Measurements from ENCODE around the gene CEP68. TPM values are rescaled to one million over a fixed set of nuclear protein-coding genes. Genes with fewer than 3 reads are reported as not detected.

The CEP68 gene
- total RNA-seq, 1 experiment from 2014 or later, result 7.2 TPM

GRCh38 chr2:65045651-65046050 is 10.6 kb upstream of the CEP68 start:
- H3K4me3 Mint-ChIP-seq (ENCODE audit: unreplicated experiment), result no peak overlapping the region

GRCh38 chr2:65046633-65047407 is 9.4 kb upstream of the CEP68 start:
- Mint-ChIP-seq H3K4me3 (ENCODE audit: unreplicated experiment) (no peak overlapping the region), H3K36me3 (ENCODE audit: insufficient read depth, unreplicated experiment) (peaks cover 5% of the 10 kb centered on the region), H3K4me1 (ENCODE audit: insufficient read depth, unreplicated experiment) (no peaks in the 10 kb centered on the region), H3K27ac (ENCODE audit: low read depth, unreplicated experiment) (no peak overlapping the region), H3K27me3 (ENCODE audit: insufficient read depth, unreplicated experiment) (no peaks in the 10 kb centered on the region), H3K9me3 (ENCODE audit: unreplicated experiment) (peaks cover 20% of the 10 kb centered on the region)
- no peak for TF ChIP-seq CTCF (IDR thresholded peaks at IDR 0.05; ENCODE audit: unreplicated experiment)
- CTCF ChIA-PET, result interaction anchor here (0.7 to 2.3 kb wide), 3 partner anchors 15 to 129 kb away, joined by 3 to 13 read pairs (median 5); no protein-coding TSS in a partner anchor
- no TSS peak for BruUV-seq (replicated peaks)
- intact Hi-C loops (cut with micrococcal nuclease), result no loop called here
- no peak for DNase-seq (ENCODE audit: unreplicated experiment)
- POLR2A ChIA-PET, result interaction anchor here (0.5 to 1.9 kb wide), 3 partner anchors 9 to 562 kb away, joined by 3 to 8 read pairs (median 3); partner anchors contain the start of gene CEP68

More at GRCh38 chr2:65045651-65046050, 10.6 kb upstream of the CEP68 start:
- no TSS peak for BruUV-seq (replicated peaks)
- intact Hi-C loops (cut with micrococcal nuclease), result no loop called here
- no peaks in the 10 kb centered on the region for H3K27me3 Mint-ChIP-seq (ENCODE audit: insufficient read depth, unreplicated experiment)
- H3K9me3 Mint-ChIP-seq (ENCODE audit: unreplicated experiment), result peaks cover 20% of the 10 kb centered on the region
- no peak overlapping the region for H3K27ac Mint-ChIP-seq (ENCODE audit: low read depth, unreplicated experiment)
- peaks cover 5% of the 10 kb centered on the region for H3K36me3 Mint-ChIP-seq (ENCODE audit: insufficient read depth, unreplicated experiment)
- TF ChIP-seq CTCF (IDR thresholded peaks at IDR 0.05; ENCODE audit: unreplicated experiment), result no peak
- CTCF ChIA-PET, result interaction anchor here (0.9 to 2.3 kb wide), 2 partner anchors 10 to 128 kb away, joined by 3 to 13 read pairs; no protein-coding TSS in a partner anchor
- DNase-seq (ENCODE audit: unreplicated experiment), result no peak
- H3K4me1 Mint-ChIP-seq (ENCODE audit: insufficient read depth, unreplicated experiment), result no peaks in the 10 kb centered on the region
- POLR2A ChIA-PET, result interaction anchor here (0.5 kb wide), 1 partner anchor 128 kb away, joined by 3 read pairs; no protein-coding TSS in a partner anchor

GRCh38 chr2:65049010-65049639 is 7.1 kb upstream of the CEP68 start:
- intact Hi-C loops (cut with micrococcal nuclease), result no loop called here
- Mint-ChIP-seq H3K27me3 (ENCODE audit: insufficient read depth, unreplicated experiment) (no peaks in the 10 kb centered on the region), H3K27ac (ENCODE audit: low read depth, unreplicated experiment) (no peak overlapping the region), H3K36me3 (ENCODE audit: insufficient read depth, unreplicated experiment) (peaks cover 5% of the 10 kb centered on the region), H3K9me3 (ENCODE audit: unreplicated experiment) (peaks cover 14% of the 10 kb centered on the region), H3K4me3 (ENCODE audit: unreplicated experiment) (no peak overlapping the region), H3K4me1 (ENCODE audit: insufficient read depth, unreplicated experiment) (no peaks in the 10 kb centered on the region)
- CTCF ChIA-PET, result interaction anchor here (0.7 to 2.6 kb wide), 3 partner anchors 45 to 133 kb away, joined by 3 to 10 read pairs (median 3); no protein-coding TSS in a partner anchor
- POLR2A ChIA-PET, result interaction anchor here (1.3 to 1.4 kb wide), 2 partner anchors 21 to 50 kb away, joined by 3 read pairs; no protein-coding TSS in a partner anchor
- no peak for DNase-seq (ENCODE audit: unreplicated experiment)
- no peak for TF ChIP-seq CTCF (IDR thresholded peaks at IDR 0.05; ENCODE audit: unreplicated experiment)
- BruUV-seq (replicated peaks), result no TSS peak

- CTCF ChIA-PET, result interaction anchor here (0.7 to 2.6 kb wide), 2 partner anchors 13 to 133 kb away, joined by 3 to 10 read pairs; no protein-coding TSS in a partner anchor
- BruUV-seq (replicated peaks), result no TSS peak
- POLR2A ChIA-PET, result interaction anchor here (1.4 kb wide), 1 partner anchor 52 kb away, joined by 3 read pairs; no protein-coding TSS in a partner anchor
- Mint-ChIP-seq H3K27me3 (ENCODE audit: insufficient read depth, unreplicated experiment) (no peaks in the 10 kb centered on the region), H3K27ac (ENCODE audit: low read depth, unreplicated experiment) (no peak overlapping the region), H3K9me3 (ENCODE audit: unreplicated experiment) (no peaks in the 10 kb centered on the region), H3K4me1 (ENCODE audit: insufficient read depth, unreplicated experiment) (no peaks in the 10 kb centered on the region), H3K36me3 (ENCODE audit: insufficient read depth, unreplicated experiment) (no peaks in the 10 kb centered on the region), H3K4me3 (ENCODE audit: unreplicated experiment) (no peak overlapping the region)
- DNase-seq (ENCODE audit: unreplicated experiment), result no peak
- no peak for TF ChIP-seq CTCF (IDR thresholded peaks at IDR 0.05; ENCODE audit: unreplicated experiment)
- intact Hi-C loops (cut with micrococcal nuclease), result no loop called here
Measured at GRCh38 chr2:65050931-65051330, 5.3 kb upstream of the CEP68 start.

Measured in MCF 10A (cell line).